CD14-positive monocyte (primary cell): Measurements from ENCODE around the gene MRPL54. TPM values are rescaled to one million over a fixed set of nuclear protein-coding genes. Genes with fewer than 3 reads are reported as not detected.

Source experiments
- DNase-seq, 3 donors: peaks; one replicate each; pipeline ENCODE4 v3.0.0-alpha.2; 2011 to 2022
- H2AFZ ChIP-seq: 2 replicates; pipeline ENCODE4 v1.6.0; 2012; ENCODE audit warnings: mild to moderate bottlenecking, low read depth, low read length, inconsistent platforms; ENCODE audit not compliant: insufficient read depth, poor library complexity, severe bottlenecking
- H3K27ac ChIP-seq, 2 donors: 1 replicate in 1 of 2; 2 replicates in 1 of 2; pipeline ENCODE4 v1.5.1; 2012 to 2013; ENCODE audit warnings: low read length in 2 of 2, control low read depth in 1 of 2, inconsistent platforms in 1 of 2, low read depth in 1 of 2, mild to moderate bottlenecking in 1 of 2
- H3K27me3 ChIP-seq, 2 donors: one replicate each; pipeline versions ENCODE4 v1.6.0 to v1.6.1; 2011 to 2013; ENCODE audit warnings: low read length in 2 of 2; ENCODE audit not compliant: control insufficient read depth in 2 of 2, insufficient read depth in 2 of 2
- H3K36me3 ChIP-seq, 2 donors: replicated peaks in 1 of 2; 1 replicate in 1 of 2; 2 replicates in 1 of 2; pipeline versions ENCODE4 v1.5.1 to v1.6.1; 2012 to 2013; ENCODE audit warnings: low read length in 2 of 2, control low read depth in 1 of 2, inconsistent platforms in 1 of 2, mild to moderate bottlenecking in 1 of 2; ENCODE audit not compliant: insufficient read depth in 2 of 2, control insufficient read depth in 1 of 2
- H3K4me1 ChIP-seq, 2 donors: 1 replicate in 1 of 2; 2 replicates in 1 of 2; pipeline versions ENCODE4 v1.5.1 to v1.6.1; 2012 to 2013; ENCODE audit warnings: low read length in 2 of 2, control low read depth in 1 of 2, inconsistent platforms in 1 of 2, mild to moderate bottlenecking in 1 of 2, moderate library complexity in 1 of 2; ENCODE audit not compliant: insufficient read depth in 2 of 2, control insufficient read depth in 1 of 2
- H3K4me2 ChIP-seq: replicated peaks from 2 replicates; pipeline ENCODE3; 2012; ENCODE audit warnings: low read length, moderate library complexity, mild to moderate bottlenecking; ENCODE audit not compliant: poor library complexity, severe bottlenecking; ENCODE audit errors: extremely low read depth
- H3K4me3 ChIP-seq, 3 experiments: fragments of 200-600 bp in 1 of 3; sonication (generic) in 1 of 3; replicated peaks in 1 of 3; 1 replicate in 2 of 3; 2 replicates in 1 of 3; pipeline ENCODE4 v1.5.1; 2011 to 2013; ENCODE audit warnings: low read length in 3 of 3, mild to moderate bottlenecking in 3 of 3, control low read depth in 2 of 3, low read depth in 2 of 3, inconsistent platforms in 1 of 3, moderate library complexity in 1 of 3
- H3K79me2 ChIP-seq: 2 replicates; pipeline ENCODE4 v1.6.0; 2012; ENCODE audit warnings: mild to moderate bottlenecking, control low read depth, inconsistent platforms, low read length, moderate library complexity; ENCODE audit not compliant: insufficient read depth
- H3K9ac ChIP-seq: 2 replicates; pipeline ENCODE4 v1.6.0; 2017; ENCODE audit warnings: low read length, mild to moderate bottlenecking; ENCODE audit not compliant: insufficient read depth, poor library complexity, severe bottlenecking
- H3K9me3 ChIP-seq, 2 donors: replicated peaks in 1 of 2; 1 replicate in 1 of 2; 2 replicates in 1 of 2; pipeline versions ENCODE4 v1.5.1 to v1.6.1; 2012 to 2013; ENCODE audit warnings: low read length in 2 of 2, control low read depth in 1 of 2; ENCODE audit not compliant: control insufficient read depth in 1 of 2, insufficient read depth in 1 of 2
- H4K20me1 ChIP-seq: 2 replicates; pipeline ENCODE4 v1.6.0; 2012; ENCODE audit warnings: mild to moderate bottlenecking, low read length, control low read depth, moderate library complexity; ENCODE audit not compliant: insufficient read depth
- H3K27ac Mint-ChIP-seq, 7 donors: one replicate each; pipeline ENCODE4 v1.8.0; 2020; ENCODE audit warnings: mild to moderate bottlenecking in 7 of 7, mixed read lengths in 7 of 7, moderate library complexity in 6 of 7, inconsistent platforms in 2 of 7
- H3K27me3 Mint-ChIP-seq, 3 donors: one replicate each; pipeline ENCODE4 v1.8.0; 2021 to 2022; ENCODE audit warnings: low read depth in 3 of 3, mild to moderate bottlenecking in 3 of 3, mixed read lengths in 3 of 3, moderate library complexity in 3 of 3, inconsistent platforms in 1 of 3
- H3K36me3 Mint-ChIP-seq, 2 donors: one replicate each; pipeline ENCODE4 v1.8.0; 2020; ENCODE audit warnings: mixed read lengths in 2 of 2, inconsistent platforms in 1 of 2, mild to moderate bottlenecking in 1 of 2
- H3K4me1 Mint-ChIP-seq: one replicate; pipeline ENCODE4 v1.8.0; 2020; ENCODE audit warnings: mild to moderate bottlenecking, mixed read lengths
- H3K4me3 Mint-ChIP-seq, 2 donors: one replicate each; pipeline ENCODE4 v1.8.0; 2020; ENCODE audit warnings: mild to moderate bottlenecking in 2 of 2, mixed read lengths in 2 of 2, moderate library complexity in 1 of 2
- H3K9me3 Mint-ChIP-seq, 7 donors: one replicate each; pipeline ENCODE4 v1.8.0; 2020 to 2022; ENCODE audit warnings: mixed read lengths in 7 of 7, mild to moderate bottlenecking in 6 of 7, moderate library complexity in 6 of 7, inconsistent platforms in 2 of 7
- CTCF ChIP-seq: fragments of 200-600 bp; IDR thresholded peaks from one replicate; pipeline ENCODE4 v1.8.0; 2022; ENCODE audit warnings: antibody characterized with exemption, mild to moderate bottlenecking
- WGBS: methylation state at CpG from one replicate; pipeline ENCODE4 v1.1.5; 2013; ENCODE audit warnings: missing lambda C conversion rate; ENCODE audit not compliant: insufficient coverage; 5-methylcytosine and 5-hydroxymethylcytosine counted together
- intact Hi-C, 2 donors: fragments of 100-400 bp; cut with micrococcal nuclease; formaldehyde crosslinking; loops; one replicate each; pipeline versions ENCODE4 v1.15.0 to v1.15.1; 2023
- polyA plus RNA-seq, 3 donors: library from polyadenylated mRNA; depleted of rRNA in 1 of 3; unstranded in 2 of 3; stranded (reverse) in 1 of 3; fragments of 300-500 nt in 2 of 3; fragments of >200 nt in 1 of 3; fragmentation: Illumina TruSeq in 2 of 3; gene quantifications; 1 replicate in 2 of 3; 2 replicates in 1 of 3; pipeline ENCODE4 v1.2.3, GENCODE V29; 2012 to 2021

The MRPL54 gene
- polyA plus RNA-seq, 3 donors, result 39.9 to 133 (median 115) TPM

- H3K9me3 ChIP-seq, result no peaks in the 10 kb centered on the region
- Mint-ChIP-seq H3K27me3 (peaks cover 0 to 3% (median 2%) of the 10 kb centered on the region in 3 donors), H3K4me3 (no peak overlapping the region), H3K4me1 (peaks cover 19% of the 10 kb centered on the region), H3K36me3 (peaks cover 5 to 30% of the 10 kb centered on the region in 2 donors), H3K9me3 (no peaks in the 10 kb centered on the region), H3K27ac (no peak overlapping the region)
- H3K27ac ChIP-seq, result no peak overlapping the region
- no peak overlapping the region for H3K9ac ChIP-seq
- peaks cover 23 to 24% of the 10 kb centered on the region in 2 donors for H3K4me1 ChIP-seq
- peaks cover 12% of the 10 kb centered on the region for H3K79me2 ChIP-seq
- H3K36me3 ChIP-seq, result peaks cover 6 to 12% of the 10 kb centered on the region in 2 donors
- no peak for TF ChIP-seq CTCF
- no peaks in the 10 kb centered on the region for H3K27me3 ChIP-seq
- no peak overlapping the region for H3K4me2 ChIP-seq
- no peak overlapping the region for H2AFZ ChIP-seq
- no peak for DNase-seq
- no peak overlapping the region for H3K4me3 ChIP-seq
- intact Hi-C loops, result loop anchor here in 1 of 2 donors (5.0 kb wide), 1 partner anchor 63 kb away; no protein-coding TSS in a partner anchor
- no peaks in the 10 kb centered on the region for H4K20me1 ChIP-seq
- WGBS, result 95% methylated on average over 15 of the region's 19 CpGs
Measured at GRCh38 chr19:3759482-3760254, 2.8 kb upstream of the MRPL54 start.

- Mint-ChIP-seq H3K9me3 (no peaks in the 10 kb centered on the region), H3K4me1 (peaks cover 19% of the 10 kb centered on the region), H3K36me3 (peaks cover 5 to 40% of the 10 kb centered on the region in 2 donors), H3K27me3 (peaks cover 0 to 3% (median 0%) of the 10 kb centered on the region in 3 donors), H3K27ac (peak overlapping the region; percentile 94 to 99 (median 98)), H3K4me3 (peak overlapping the region; percentile 93 to 98)
- H3K27me3 ChIP-seq, result no peaks in the 10 kb centered on the region
- H3K36me3 ChIP-seq, result peaks cover 11 to 20% of the 10 kb centered on the region in 2 donors
- TF ChIP-seq CTCF, result no peak
- H3K9me3 ChIP-seq, result no peaks in the 10 kb centered on the region
- H3K4me2 ChIP-seq, result peak overlapping the region; percentile 79
- peak in 2 of 3 donors; percentile 1 to 6 for DNase-seq
- H3K4me1 ChIP-seq, result peaks cover 23 to 24% of the 10 kb centered on the region in 2 donors
- peak overlapping the region; percentile 91 for H2AFZ ChIP-seq
- peaks cover 12% of the 10 kb centered on the region for H3K79me2 ChIP-seq
- no peaks in the 10 kb centered on the region for H4K20me1 ChIP-seq
- 4% methylated on average over 3 of the region's 7 CpGs for WGBS
- peak overlapping the region; percentile 94 for H3K9ac ChIP-seq
- H3K4me3 ChIP-seq, result peak overlapping the region; percentile 51 to 87 (median 68)
- H3K27ac ChIP-seq, result peak overlapping the region; percentile 79 to 96
- intact Hi-C loops, result loop anchor here in 1 of 2 donors (5.0 kb wide), 1 partner anchor 61 kb away; no protein-coding TSS in a partner anchor
Measured at GRCh38 chr19:3760871-3761361, 1.6 kb upstream of the MRPL54 start.
